Heart left ventricle (tissue), 16 donors: ENCODE measurements around the gene FABP1. TPM values are rescaled to one million over a fixed set of nuclear protein-coding genes. Genes with fewer than 3 reads are reported as not detected.

Experiments
- ATAC-seq, 4 donors: fragments of 200-7000 bp; cut with Tn5 transposase; one replicate each; pipeline ENCODE4 v1.9.1; 2020 to 2022; ENCODE audit warnings: moderate library complexity in 4 of 4, mild to moderate bottlenecking in 3 of 4, moderate number of reproducible peaks in 1 of 4
- DNase-seq, 5 donors: peaks; one replicate each; pipeline ENCODE4 v3.0.0-alpha.2; 2020
- H3K27ac ChIP-seq, 12 donors: fragments of 200-600 bp; sonication (generic) in 4 of 12; one replicate each; pipeline versions ENCODE4 v1.5.0 to v1.8.0; 2016 to 2022; ENCODE audit warnings: mild to moderate bottlenecking in 2 of 12
- H3K27me3 ChIP-seq, 9 donors: fragments of 200-600 bp; sonication (generic) in 2 of 9; one replicate each; pipeline versions ENCODE4 v1.5.1 to v1.8.0; 2016 to 2022; ENCODE audit warnings: mild to moderate bottlenecking in 3 of 9
- H3K36me3 ChIP-seq, 9 donors: fragments of 200-600 bp; sonication (generic) in 2 of 9; one replicate each; pipeline versions ENCODE4 v1.5.0 to v1.8.0; 2018 to 2022; ENCODE audit warnings: mild to moderate bottlenecking in 2 of 9
- H3K4me1 ChIP-seq, 12 donors: fragments of 200-600 bp; sonication (generic) in 4 of 12; one replicate each; pipeline versions ENCODE4 v1.5.0 to v1.8.0; 2016 to 2022; ENCODE audit warnings: mild to moderate bottlenecking in 3 of 12
- H3K4me3 ChIP-seq, 12 donors: fragments of 200-600 bp; sonication (generic) in 4 of 12; one replicate each; pipeline versions ENCODE4 v1.5.0 to v1.8.0; 2017 to 2022; ENCODE audit warnings: mild to moderate bottlenecking in 9 of 12, moderate library complexity in 4 of 12
- H3K9me3 ChIP-seq, 12 donors: fragments of 200-600 bp; sonication (generic) in 4 of 12; one replicate each; pipeline versions ENCODE4 v1.5.0 to v1.8.0; 2016 to 2022; ENCODE audit warnings: mild to moderate bottlenecking in 1 of 12
- CTCF ChIP-seq, 12 donors: fragments of 200-600 bp; sonication (generic) in 4 of 12; IDR thresholded peaks; one replicate each; pipeline versions ENCODE4 v1.5.0 to v1.8.0; 2018 to 2022; ENCODE audit warnings: antibody characterized with exemption in 12 of 12, mild to moderate bottlenecking in 5 of 12
- POLR2A ChIP-seq, 2 donors: fragments of 450-650 bp; IDR thresholded peaks; one replicate each; pipeline ENCODE4 v1.6.1; 2017; ENCODE audit warnings: antibody characterized with exemption in 2 of 2, mild to moderate bottlenecking in 2 of 2, moderate library complexity in 2 of 2
- WGBS, 4 donors: extraction: QIAGEN DNeasy Blood & Tissue Kit in 2 of 4; methylation state at CpG; one replicate each; pipeline versions ENCODE4 v1.1.5 to v1.1.7; 2013 to 2018; 5-methylcytosine and 5-hydroxymethylcytosine counted together
- intact Hi-C, 10 donors: fragments of 100-400 bp; cut with DNase I; formaldehyde crosslinking; loops; one replicate each; pipeline versions ENCODE4 v1.11.1 to v1.14.2; 2022
- polyA plus RNA-seq, 2 donors: library from polyadenylated mRNA; stranded (reverse); fragments of 200-250 nt; gene quantifications; one replicate each; pipeline ENCODE4 v1.2.3, GENCODE V29; 2013
- total RNA-seq, 9 donors: library from RNA; depleted of rRNA in 2 of 9; stranded (reverse); fragments of >200 nt in 2 of 9; fragmentation: NEBNext Ultra II Directional in 3 of 9; extraction: Animal tissue kit (Norgen Biotek cat#: 25700) in 3 of 9; gene quantifications; one replicate each; pipeline versions ENCODE4 v1.1.0 to v1.2.4, GENCODE V29; 2016 to 2023
- donor health status: ischemic (EF 13 %, LVEDD 7.1; RV severe dilation, severe dysfunction).
- donor health status: healthy with polysubstance abuse.
- donor health status: DM: no; HTN: yes; CAD: no.
- donor health status: DM: no; HTN: no; CAD: no.
- donor health status: ischemic (EF 25% LVEDD 6.9; RV normal size, moderate dysfunction).
- donor health status: ischemic (EF 25% LVEDD 5.7; RV mildly dilated, moderate dysfunction).
- donor health status: healthy.
- donor health status: DM: yes; HTN: yes; CAD: no.
- donor health status: ischemic (EF 35%, LVEDD 5.7; RV mildly dilated, moderate dysfunction).
- donor health status: nonischemic (EF 11% LVEDD 7.7; RV severe dilation, severe dysfunction).
- donor health status: DM: yes; HTN: yes; CAD: no.
- donor health status: PGD.
- donor health status: ischemic (EF 29% LVEDD 5.4; RV normal size, mild dysfunction).
- donor health status: nonischemic (EF 23%, LVEDD 6.1; RV moderate dilation, normal function).

The FABP1 gene
- total and polyA plus RNA-seq, 11 donors = 0.99 to 1.2 TPM; not detected in 9

- WGBS, 4 donors = 44 to 78% (median 65%) methylated on average over 2 of the region's 2 CpGs
- H3K9me3 ChIP-seq = peaks cover 0 to 18% (median 0%) of the 10 kb centered on the region in 12 donors
- ATAC-seq (no peak), DNase-seq (no peak)
- intact Hi-C loops = no loop called here
- peaks cover 0 to 5% (median 0%) of the 10 kb centered on the region in 9 donors for H3K27me3 ChIP-seq
- H3K36me3 ChIP-seq = no peaks in the 10 kb centered on the region
- H3K27ac ChIP-seq = no peak overlapping the region
- no peak overlapping the region for H3K4me3 ChIP-seq
- TF ChIP-seq POLR2A (IDR thresholded peaks at IDR 0.05) (no peak), CTCF (IDR thresholded peaks at IDR 0.05) (no peak)
- H3K4me1 ChIP-seq = no peaks in the 10 kb centered on the region
These were observed 11.4 kb upstream of the FABP1 start for GRCh38 chr2:88139203-88139702.

- DNase-seq (no peak), ATAC-seq (no peak)
- Histone ChIP-seq H3K9me3 (peaks cover 0 to 14% (median 0%) of the 10 kb centered on the region in 12 donors), H3K36me3 (no peaks in the 10 kb centered on the region), H3K4me3 (no peak overlapping the region), H3K4me1 (no peaks in the 10 kb centered on the region), H3K27me3 (peaks cover 0 to 5% (median 0%) of the 10 kb centered on the region in 9 donors), H3K27ac (no peak overlapping the region)
- TF ChIP-seq CTCF (IDR thresholded peaks at IDR 0.05) (no peak), POLR2A (IDR thresholded peaks at IDR 0.05) (no peak)
- intact Hi-C loops = no loop called here
- 89 to 96% (median 93%) methylated on average over 4 of the region's 4 CpGs for WGBS, 4 donors
These were observed 10.0 kb upstream of the FABP1 start for GRCh38 chr2:88137833-88138232.

GRCh38 chr2:88136817-88137216 is 9.0 kb upstream of the FABP1 start:
- ATAC-seq = no peak
- Histone ChIP-seq H3K27me3 (peaks cover 0 to 5% (median 0%) of the 10 kb centered on the region in 9 donors), H3K36me3 (no peaks in the 10 kb centered on the region), H3K4me3 (no peak overlapping the region), H3K27ac (no peak overlapping the region), H3K9me3 (peaks cover 0 to 5% (median 0%) of the 10 kb centered on the region in 12 donors), H3K4me1 (no peaks in the 10 kb centered on the region)
- intact Hi-C loops = no loop called here
- DNase-seq = no peak
- TF ChIP-seq POLR2A (IDR thresholded peaks at IDR 0.05) (no peak), CTCF (IDR thresholded peaks at IDR 0.05) (no peak)
- WGBS, 4 donors = 66 to 73% (median 68%) methylated on average over 4 of the region's 4 CpGs

- WGBS, 4 donors = 71 to 83% (median 76%) methylated on average over 3 of the region's 3 CpGs
- H3K4me3 ChIP-seq = no peak overlapping the region
- H3K27ac ChIP-seq = no peak overlapping the region
- TF ChIP-seq CTCF (IDR thresholded peaks at IDR 0.05) (no peak), POLR2A (IDR thresholded peaks at IDR 0.05) (no peak)
- no peaks in the 10 kb centered on the region for H3K36me3 ChIP-seq
- DNase-seq (no peak), ATAC-seq (no peak)
- peaks cover 0 to 5% (median 0%) of the 10 kb centered on the region in 9 donors for H3K27me3 ChIP-seq
- H3K4me1 ChIP-seq = no peaks in the 10 kb centered on the region
- intact Hi-C loops = no loop called here
- H3K9me3 ChIP-seq = no peaks in the 10 kb centered on the region
These were observed 6.0 kb upstream of the FABP1 start for GRCh38 chr2:88133875-88134274.
